H1 (cell line): Measurements from ENCODE around the gene CCL28. TPM values are rescaled to one million over a fixed set of nuclear protein-coding genes. Genes with fewer than 3 reads are reported as not detected.
A peak's percentile ranks its signal among the peaks of the same experiment; 100 is the strongest.

Experiments
- CTCF ChIA-PET: fragments of 300-600 bp; sonication (Branson Sonifier 250); formaldehyde crosslinking; loops from one replicate; lab custom pipeline; 2021; ENCODE audit not compliant: partially characterized antibody; lab: Charles Lee
- POLR2A ChIA-PET: fragments of 300-600 bp; sonication (Branson Sonifier 250); formaldehyde crosslinking; loops from one replicate; lab custom pipeline; 2021; ENCODE audit warnings: inconsistent platforms; ENCODE audit not compliant: partially characterized antibody; lab: Charles Lee
- DNase-seq, 2 experiments: peaks; one replicate each; pipeline versions ENCODE4 v3.0.0 to v3.0.0-alpha.2; 2010 to 2022; ENCODE audit warnings: low spot score in 2 of 2, low read depth in 1 of 2, mixed read lengths in 1 of 2
- FAIRE-seq: peaks from 2 replicates; lab custom pipeline; 2011; peaks lifted over from hg19 to GRCh38; lab: Jason Lieb, UNC
- H2AFZ ChIP-seq: 2 replicates; pipeline ENCODE4 v1.8.1; 2012; ENCODE audit warnings: low read length, inconsistent platforms
- H2AK5ac ChIP-seq: 2 replicates; pipeline ENCODE4 v1.6.1; 2013; ENCODE audit warnings: low read depth, low read length
- H2BK120ac ChIP-seq: replicated peaks from 2 replicates; pipeline ENCODE3; 2013; ENCODE audit warnings: low read depth, low read length, inconsistent platforms
- H2BK12ac ChIP-seq: 2 replicates; pipeline ENCODE4 v1.6.1; 2013; ENCODE audit warnings: low read depth, low read length
- H2BK15ac ChIP-seq: 2 replicates; pipeline ENCODE4 v1.6.1; 2013; ENCODE audit warnings: low read length
- H2BK20ac ChIP-seq: 2 replicates; pipeline ENCODE4 v1.6.1; 2013; ENCODE audit warnings: low read length
- H2BK5ac ChIP-seq: 2 replicates; pipeline ENCODE4 v1.6.1; 2013; ENCODE audit warnings: low read depth, low read length
- H3K14ac ChIP-seq: 2 replicates; pipeline ENCODE4 v1.6.1; 2013; ENCODE audit warnings: inconsistent platforms; ENCODE audit not compliant: insufficient read length
- H3K18ac ChIP-seq: 2 replicates; pipeline ENCODE4 v1.6.1; 2013; ENCODE audit warnings: low read length; ENCODE audit errors: extremely low read depth
- H3K23ac ChIP-seq: 2 replicates; pipeline ENCODE4 v1.6.1; 2013; ENCODE audit warnings: inconsistent platforms; ENCODE audit not compliant: insufficient read length
- H3K23me2 ChIP-seq: 2 replicates; pipeline ENCODE4 v1.6.1; 2013; ENCODE audit warnings: low read depth, low read length
- H3K27ac ChIP-seq: 2 replicates; pipeline ENCODE4 v1.6.1; 2011; ENCODE audit warnings: low read depth, low read length, inconsistent platforms
- H3K27me3 ChIP-seq, 4 experiments: replicated peaks in 1 of 4; 1 replicate in 1 of 4; 2 replicates in 3 of 4; pipeline versions ENCODE4 v1.6.1 to v1.8.1; 2011 to 2013; ENCODE audit warnings: low read length in 3 of 4, mild to moderate bottlenecking in 3 of 4, inconsistent platforms in 2 of 4, mixed read lengths in 2 of 4, moderate library complexity in 1 of 4; ENCODE audit not compliant: control insufficient read depth in 3 of 4, insufficient read depth in 3 of 4; ENCODE audit errors: extremely low read depth in 1 of 4
- H3K36me3 ChIP-seq, 4 experiments: 2 replicates each; pipeline versions ENCODE4 v1.6.1 to v1.8.1; 2011 to 2013; ENCODE audit warnings: mild to moderate bottlenecking in 4 of 4, low read length in 3 of 4, moderate library complexity in 2 of 4, control low read depth in 1 of 4, inconsistent platforms in 1 of 4; ENCODE audit not compliant: insufficient read depth in 4 of 4, control insufficient read depth in 2 of 4
- H3K4ac ChIP-seq: replicated peaks from 2 replicates; pipeline ENCODE3; 2013; ENCODE audit warnings: low read length, low read depth, mixed read lengths, inconsistent platforms; ENCODE audit not compliant: insufficient read length
- H3K4me1 ChIP-seq, 4 experiments: replicated peaks in 1 of 4; 1 replicate in 1 of 4; 2 replicates in 3 of 4; pipeline versions ENCODE4 v1.6.1 to v1.8.1; 2011 to 2013; ENCODE audit warnings: low read length in 3 of 4, inconsistent platforms in 2 of 4, mixed read lengths in 1 of 4; ENCODE audit not compliant: insufficient read depth in 4 of 4, control insufficient read depth in 3 of 4
- H3K4me2 ChIP-seq, 2 experiments: 2 replicates each; pipeline versions ENCODE4 v1.6.1 to v1.8.1; 2011 to 2013; ENCODE audit warnings: low read depth in 2 of 2, low read length in 2 of 2, control low read depth in 1 of 2, inconsistent platforms in 1 of 2, mild to moderate bottlenecking in 1 of 2; ENCODE audit not compliant: insufficient read depth in 1 of 2
- H3K4me3 ChIP-seq, 4 experiments: fragments of 200-600, 300-600 bp in 1 of 4; sonication (generic), shearing (Covaris generic), sonication (Bioruptor Twin) in 1 of 4; 2 replicates each; pipeline versions ENCODE4 v1.5.1 to v1.8.1; 2011 to 2016; ENCODE audit warnings: low read length in 4 of 4, low read depth in 3 of 4, control low read depth in 2 of 4, inconsistent platforms in 2 of 4, mild to moderate bottlenecking in 2 of 4, mixed read lengths in 1 of 4, moderate library complexity in 1 of 4; ENCODE audit not compliant: insufficient read depth in 2 of 4; ENCODE audit errors: extremely low read depth in 1 of 4
- H3K56ac ChIP-seq: replicated peaks from 2 replicates; pipeline ENCODE3; 2013; ENCODE audit warnings: low read depth, mild to moderate bottlenecking, mixed read lengths, low read length, inconsistent platforms; ENCODE audit not compliant: insufficient read length
- H3K79me1 ChIP-seq: 2 replicates; pipeline ENCODE4 v1.6.1; 2013; ENCODE audit warnings: low read depth, low read length, control low read depth
- H3K79me2 ChIP-seq, 2 experiments: 2 replicates each; pipeline versions ENCODE4 v1.6.1 to v1.8.1; 2012 to 2013; ENCODE audit warnings: low read length in 2 of 2, mild to moderate bottlenecking in 2 of 2, inconsistent platforms in 1 of 2; ENCODE audit not compliant: insufficient read depth in 2 of 2, control insufficient read depth in 1 of 2
- H3K9ac ChIP-seq, 4 experiments: replicated peaks in 1 of 4; 1 replicate in 1 of 4; 2 replicates in 3 of 4; pipeline versions ENCODE4 v1.6.1 to v1.8.1; 2011 to 2013; ENCODE audit warnings: low read depth in 3 of 4, low read length in 3 of 4, control low read depth in 2 of 4, mild to moderate bottlenecking in 2 of 4, moderate library complexity in 2 of 4, inconsistent platforms in 1 of 4; ENCODE audit errors: extremely low read depth in 1 of 4
- H3K9me3 ChIP-seq, 2 experiments: 2 replicates each; pipeline versions ENCODE4 v1.6.1 to v1.8.1; 2012 to 2013; ENCODE audit warnings: mild to moderate bottlenecking in 2 of 2, moderate library complexity in 2 of 2, control low read depth in 1 of 2, inconsistent platforms in 1 of 2, low read depth in 1 of 2, low read length in 1 of 2, mixed read lengths in 1 of 2; ENCODE audit not compliant: insufficient read depth in 2 of 2
- H4K20me1 ChIP-seq, 2 experiments: replicated peaks in 1 of 2; 2 replicates each; pipeline versions ENCODE3 to v1.8.1; 2011 to 2013; ENCODE audit warnings: inconsistent platforms in 2 of 2, low read length in 2 of 2, mild to moderate bottlenecking in 1 of 2; ENCODE audit not compliant: insufficient read depth in 2 of 2, control insufficient read depth in 1 of 2
- H4K5ac ChIP-seq: 2 replicates; pipeline ENCODE4 v1.6.1; 2013; ENCODE audit warnings: low read length, low read depth, mixed read lengths, inconsistent platforms; ENCODE audit not compliant: insufficient read length
- H4K8ac ChIP-seq: 2 replicates; pipeline ENCODE4 v1.8.0; 2013; ENCODE audit warnings: mild to moderate bottlenecking, moderate library complexity, low read length, inconsistent platforms; ENCODE audit not compliant: insufficient read depth; ENCODE audit errors: extremely low read depth
- H4K91ac ChIP-seq: replicated peaks from 2 replicates; pipeline ENCODE3; 2013; ENCODE audit warnings: low read length, mixed read lengths, inconsistent platforms; ENCODE audit not compliant: insufficient read length
- BACH1 ChIP-seq: IDR thresholded peaks from 2 replicates; pipeline ENCODE4 v1.6.1; 2012; ENCODE audit warnings: low read length, improper control_type of control experiment
- RAD21 ChIP-seq, 2 experiments: IDR thresholded peaks in 1 of 2; conservative IDR thresholded peaks in 1 of 2; 2 replicates each; pipeline ENCODE4 v1.6.1; 2011; ENCODE audit warnings: low read depth in 2 of 2, low read length in 2 of 2, improper control_type of control experiment in 1 of 2, inconsistent platforms in 1 of 2, mild to moderate bottlenecking in 1 of 2, moderate library complexity in 1 of 2
- WGBS, 2 experiments: shearing (Covaris generic) in 1 of 2; methylation state at CpG; one replicate each; pipeline versions ENCODE4 v1.1.6 to v1.1.7; 2013 to 2015; ENCODE audit warnings: low lambda C conversion rate in 2 of 2, mixed read lengths in 2 of 2, inconsistent platforms in 1 of 2, low coverage in 1 of 2, missing lambda C conversion rate in 1 of 2; ENCODE audit not compliant: insufficient replicate concordance in 2 of 2, insufficient coverage in 1 of 2, insufficient read length in 1 of 2; ENCODE audit errors: extremely low coverage in 1 of 2, missing lambda C conversion rate in 1 of 2; 5-methylcytosine and 5-hydroxymethylcytosine counted together
- polyA plus RNA-seq, 7 experiments: library from polyadenylated mRNA; depleted of rRNA in 3 of 7; stranded (reverse) in 5 of 7; unstranded in 2 of 7; fragments of >200 nt in 5 of 7; fragments of 200-250 nt in 2 of 7; gene quantifications; 1 replicate in 5 of 7; 2 replicates in 1 of 7; 4 replicates in 1 of 7; pipeline versions ENCODE4 v1.2.1 to v1.2.3, GENCODE V29; 2011 to 2013; ENCODE audit warnings: missing spikeins in 2 of 7, mixed read lengths in 2 of 7
- total RNA-seq: library from RNA; stranded (reverse); fragmentation: NEBNext Ultra II Directional; extraction: Animal tissue kit (Norgen Biotek cat#: 25700); gene quantifications from 2 replicates; pipeline ENCODE4 v1.2.1, GENCODE V29; 2021

The CCL28 gene
- total and polyA plus RNA-seq, 2 of the 8 experiments (the other 6 are each of a cell fraction or from before 2014, with no cell fraction given): 0.95 TPM; not detected in 1

DNA sequence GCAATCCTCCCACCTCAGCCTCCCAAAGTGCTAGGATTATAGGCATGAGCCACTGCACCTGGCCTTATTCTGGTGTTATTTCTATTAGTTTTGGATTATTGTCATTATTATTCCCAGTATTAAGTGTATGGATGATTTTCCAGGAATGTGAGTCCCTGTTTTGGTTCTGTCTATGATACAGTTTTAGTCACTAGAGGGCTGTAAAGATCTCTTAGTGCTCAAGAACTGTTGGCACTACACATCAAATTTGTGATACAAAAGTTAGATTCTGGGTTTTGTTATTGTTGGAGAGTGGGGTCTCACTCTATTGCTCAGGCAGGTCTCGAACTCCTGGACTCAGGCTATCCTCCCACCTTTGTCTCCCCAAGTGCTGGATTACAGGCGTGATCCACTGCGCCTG is 12.1 kb downstream of the CCL28 start:
- H3K56ac ChIP-seq: no peak overlapping the region
- no peaks in the 10 kb centered on the region for H3K4me1 ChIP-seq
- H4K8ac ChIP-seq: no peak overlapping the region
- no peaks in the 10 kb centered on the region for H3K79me2 ChIP-seq
- H4K20me1 ChIP-seq: no peaks in the 10 kb centered on the region
- no peak overlapping the region for H3K4me3 ChIP-seq
- H2BK120ac ChIP-seq: no peak overlapping the region
- H3K14ac ChIP-seq: no peak overlapping the region
- POLR2A ChIA-PET: no interaction called here
- peaks cover 0 to 10% (median 6%) of the 10 kb centered on the region in 4 experiments; a peak in 5 of 7 replicates for H3K27me3 ChIP-seq
- H4K91ac ChIP-seq: no peak overlapping the region
- CTCF ChIA-PET: interaction anchor here (1.2 to 1.6 kb wide), 2 partner anchors 85 to 168 kb away, joined by 3 read pairs; no protein-coding TSS in a partner anchor
- no peak for FAIRE-seq
- H3K4ac ChIP-seq: no peak overlapping the region
- no peak overlapping the region for H3K23ac ChIP-seq
- H3K9ac ChIP-seq: no peak overlapping the region
- H2BK12ac ChIP-seq: no peak overlapping the region
- H3K18ac ChIP-seq: no peak overlapping the region
- no peak overlapping the region for H2BK5ac ChIP-seq
- H4K5ac ChIP-seq: no peak overlapping the region
- 92% methylated on average over 3 of the region's 3 CpGs; no CpG with 5 or more reads in 1 of the 2 experiments for WGBS, 2 experiments
- no peak overlapping the region for H3K4me2 ChIP-seq
- H3K23me2 ChIP-seq: no peaks in the 10 kb centered on the region
- TF ChIP-seq BACH1 (no peak), RAD21 (IDR thresholded peaks at IDR 0.05 in 1 of 2, conservative IDR thresholded peaks at IDR 0.05 in 1 of 2; ENCODE audit: low read depth in 2 of 2, low read length in 2 of 2) (0 out of 4 replicates have a peak, but pooled peaks of 1 of the 2 experiments have one; percentile 6)
- DNase-seq: no peak
- H2BK15ac ChIP-seq: no peak overlapping the region
- no peaks in the 10 kb centered on the region for H3K36me3 ChIP-seq
- no peaks in the 10 kb centered on the region for H3K79me1 ChIP-seq
- H3K9me3 ChIP-seq: peaks cover 0 to 8% of the 10 kb centered on the region in 2 experiments; a peak in 2 of 4 replicates
- H2BK20ac ChIP-seq: no peak overlapping the region
- H2AFZ ChIP-seq: no peak overlapping the region
- H2AK5ac ChIP-seq: no peak overlapping the region
- no peak overlapping the region for H3K27ac ChIP-seq
